Suprapubic skin (tissue), 4 donors: ENCODE measurements around the gene LRRC47. TPM values are rescaled to one million over a fixed set of nuclear protein-coding genes. Genes with fewer than 3 reads are reported as not detected.

Source experiments
- DNase-seq, 2 donors: peaks; one replicate each; pipeline ENCODE4 v3.0.0-alpha.2; 2019; ENCODE audit warnings: low spot score in 2 of 2
- H3K27ac ChIP-seq: fragments of 200-600 bp; sonication (generic); one replicate; pipeline ENCODE4 v1.5.1; 2019
- H3K27me3 ChIP-seq: fragments of 200-600 bp; sonication (generic); one replicate; pipeline ENCODE4 v1.5.1; 2019
- H3K36me3 ChIP-seq: fragments of 200-600 bp; sonication (generic); one replicate; pipeline ENCODE4 v1.5.1; 2019
- H3K4me1 ChIP-seq: fragments of 200-600 bp; sonication (generic); one replicate; pipeline ENCODE4 v1.5.1; 2019
- H3K4me3 ChIP-seq: fragments of 200-600 bp; sonication (generic); one replicate; pipeline ENCODE4 v1.5.1; 2019; ENCODE audit warnings: mild to moderate bottlenecking
- H3K9me3 ChIP-seq: fragments of 200-600 bp; sonication (generic); one replicate; pipeline ENCODE4 v1.5.1; 2019
- CTCF ChIP-seq, 2 donors: fragments of 200-600 bp in 1 of 2; fragments of 450-650 bp in 1 of 2; sonication (generic) in 1 of 2; IDR thresholded peaks; one replicate each; pipeline ENCODE4 v1.5.1; 2016 to 2019; ENCODE audit warnings: antibody characterized with exemption in 2 of 2, mild to moderate bottlenecking in 1 of 2, moderate library complexity in 1 of 2
- EP300 ChIP-seq: sonication (generic); formaldehyde crosslinking; IDR thresholded peaks from one replicate; pipeline ENCODE4 v1.6.1; 2017; ENCODE audit warnings: antibody characterized with exemption
- POLR2A ChIP-seq, 2 donors: fragments of 450-650 bp; IDR thresholded peaks; one replicate each; pipeline ENCODE4 v1.6.1; 2017; ENCODE audit warnings: antibody characterized with exemption in 2 of 2, mild to moderate bottlenecking in 2 of 2, moderate library complexity in 2 of 2
- POLR2AphosphoS5 ChIP-seq, 3 donors: sonication (generic); formaldehyde crosslinking; IDR thresholded peaks; one replicate each; pipeline ENCODE4 v1.6.1; 2017; ENCODE audit warnings: antibody characterized with exemption in 3 of 3
- WGBS: methylation state at CpG from one replicate; pipeline ENCODE4 v1.1.5; 2018; 5-methylcytosine and 5-hydroxymethylcytosine counted together
- total RNA-seq, 4 donors: library from RNA; depleted of rRNA; stranded (reverse); fragments of >200 nt; gene quantifications; one replicate each; pipeline ENCODE4 v1.1.0, GENCODE V29; 2016

Gene LRRC47
- total RNA-seq, 4 donors from 2014 or later, result 36.4 to 53.0 (median 41.4) TPM

DNA sequence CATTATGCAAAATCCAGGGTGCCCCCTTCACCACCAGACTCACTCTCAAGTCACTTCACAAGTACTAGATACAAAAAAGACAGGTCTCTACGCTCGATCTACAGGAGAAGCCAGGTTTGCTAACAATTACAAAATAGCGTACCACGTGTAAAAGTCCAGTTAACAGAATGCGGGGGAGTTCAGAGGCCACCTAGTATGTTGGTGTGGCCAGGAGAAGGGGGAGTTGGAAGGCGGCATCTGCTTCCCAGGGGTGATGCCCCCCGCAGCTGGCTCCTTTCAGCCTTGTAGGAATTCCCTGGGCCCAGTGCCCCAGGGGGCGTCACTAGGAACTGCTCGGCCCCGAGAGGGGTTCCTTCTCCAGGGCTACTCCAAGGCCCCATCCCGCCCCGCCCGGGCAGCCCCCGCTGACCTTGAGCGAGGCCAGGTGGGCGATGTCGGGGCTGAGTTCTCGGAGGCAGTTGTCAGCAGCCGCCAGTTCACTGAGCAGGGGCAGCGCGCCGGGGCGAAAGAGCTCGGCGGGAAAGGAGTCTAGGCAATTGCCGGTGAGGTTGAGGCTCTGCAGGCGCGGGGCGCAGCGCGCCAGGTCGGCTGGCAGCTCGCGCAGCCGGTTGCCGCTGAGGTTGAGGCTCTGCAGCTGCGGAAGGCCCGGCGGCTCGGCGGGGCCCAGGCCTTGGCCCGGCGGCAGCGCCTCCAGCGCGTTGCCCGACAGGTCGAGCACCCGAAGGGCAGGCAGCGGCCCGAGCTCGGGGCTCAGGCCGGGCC lies 664 bp downstream of the LRRC47 start:
- Histone ChIP-seq H3K9me3 (no peaks in the 10 kb centered on the region), H3K27me3 (peaks cover 5% of the 10 kb centered on the region), H3K27ac (peak overlapping the region; percentile 79), H3K4me1 (peaks cover 44% of the 10 kb centered on the region), H3K4me3 (peak overlapping the region; percentile 73), H3K36me3 (peaks cover 2% of the 10 kb centered on the region)
- no peak for TF ChIP-seq POLR2AphosphoS5 (IDR thresholded peaks at IDR 0.05)
- no peak for TF ChIP-seq POLR2A (IDR thresholded peaks at IDR 0.05)
- TF ChIP-seq CTCF (IDR thresholded peaks at IDR 0.05), result no peak
- TF ChIP-seq EP300, result no peak
- no peak for DNase-seq
- 6% methylated on average over 36 of the region's 53 CpGs for WGBS

GRCh38 chr1:3790952-3791351 lies 5.3 kb downstream of the LRRC47 start:
- Histone ChIP-seq H3K9me3 (no peaks in the 10 kb centered on the region), H3K27ac (no peak overlapping the region), H3K4me1 (peaks cover 45% of the 10 kb centered on the region), H3K27me3 (no peaks in the 10 kb centered on the region), H3K4me3 (no peak overlapping the region), H3K36me3 (peaks cover 42% of the 10 kb centered on the region)
- TF ChIP-seq POLR2A (IDR thresholded peaks at IDR 0.05), result no peak
- TF ChIP-seq POLR2AphosphoS5 (IDR thresholded peaks at IDR 0.05), result no peak
- no peak for TF ChIP-seq EP300
- TF ChIP-seq CTCF (IDR thresholded peaks at IDR 0.05), result no peak
- WGBS, result 91% methylated on average over 10 of the region's 18 CpGs
- no peak for DNase-seq

- H3K36me3 ChIP-seq, result peaks cover 47% of the 10 kb centered on the region
- no peak for TF ChIP-seq POLR2AphosphoS5 (IDR thresholded peaks at IDR 0.05)
- no peaks in the 10 kb centered on the region for H3K27me3 ChIP-seq
- DNase-seq, result no peak
- peaks cover 44% of the 10 kb centered on the region for H3K4me1 ChIP-seq
- H3K9me3 ChIP-seq, result no peaks in the 10 kb centered on the region
- WGBS, result 62% methylated on average over 4 of the region's 12 CpGs
- no peak overlapping the region for H3K4me3 ChIP-seq
- H3K27ac ChIP-seq, result no peak overlapping the region
Observed at GRCh38 chr1:3790500-3790923, 5.8 kb downstream of the LRRC47 start.

GRCh38 chr1:3789421-3790300 lies 6.6 kb downstream of the LRRC47 start:
- H3K4me1 ChIP-seq, result peaks cover 35% of the 10 kb centered on the region
- H3K4me3 ChIP-seq, result no peak overlapping the region
- no peaks in the 10 kb centered on the region for H3K9me3 ChIP-seq
- peaks cover 55% of the 10 kb centered on the region for H3K36me3 ChIP-seq
- TF ChIP-seq CTCF (IDR thresholded peaks at IDR 0.05), result no peak
- TF ChIP-seq EP300, result no peak
- no peak for TF ChIP-seq POLR2A (IDR thresholded peaks at IDR 0.05)
- no peak for TF ChIP-seq POLR2AphosphoS5 (IDR thresholded peaks at IDR 0.05)
- H3K27ac ChIP-seq, result no peak overlapping the region
- no peaks in the 10 kb centered on the region for H3K27me3 ChIP-seq
- WGBS, result 83% methylated on average over 29 of the region's 34 CpGs
- DNase-seq, result no peak

GRCh38 chr1:3788756-3789420 lies 7.4 kb downstream of the LRRC47 start:
- DNase-seq, result no peak
- 76% methylated on average over 14 of the region's 16 CpGs for WGBS
- Histone ChIP-seq H3K4me1 (peaks cover 28% of the 10 kb centered on the region), H3K27me3 (no peaks in the 10 kb centered on the region), H3K9me3 (no peaks in the 10 kb centered on the region), H3K36me3 (peaks cover 63% of the 10 kb centered on the region), H3K27ac (peak overlapping the region; percentile 5), H3K4me3 (no peak overlapping the region)
- no peak for TF ChIP-seq POLR2AphosphoS5 (IDR thresholded peaks at IDR 0.05)
- TF ChIP-seq POLR2A (IDR thresholded peaks at IDR 0.05), result no peak
- TF ChIP-seq CTCF (IDR thresholded peaks at IDR 0.05), result no peak
- TF ChIP-seq EP300, result no peak
